SK-N-SH (cell line): Measurements from ENCODE around the gene NFASC. TPM values are rescaled to one million over a fixed set of nuclear protein-coding genes. Genes with fewer than 3 reads are reported as not detected.

Experiments
- CTCF ChIA-PET: fragments of 300-600, 350-600 bp; formaldehyde crosslinking; extraction: SDS; loops from one replicate; lab custom pipeline; 2021; lab: Yijun Ruan, JAX
- POLR2A ChIA-PET: fragments of 350-600 bp; sonication (Branson Sonifier 250); formaldehyde crosslinking; extraction: SDS; loops from one replicate; lab custom pipeline; 2020; ENCODE audit warnings: antibody characterized with exemption, inconsistent platforms; lab: Yijun Ruan, JAX
- DNase-seq: peaks from one replicate; pipeline ENCODE4 v3.0.0; 2012
- H2AFZ ChIP-seq: fragments of 200-600 bp; sonication (generic); 2 replicates; pipeline ENCODE4 v1.8.1; 2016; ENCODE audit warnings: antibody characterized with exemption, mild to moderate bottlenecking, low read depth
- H3F3A ChIP-seq: fragments of 200-600 bp; sonication (generic); replicated peaks from 2 replicates; pipeline ENCODE3; 2016; ENCODE audit warnings: antibody characterized with exemption, mild to moderate bottlenecking; ENCODE audit not compliant: insufficient read depth
- H3K27ac ChIP-seq, 2 experiments: fragments of 200-500 bp in 1 of 2; fragments of 200-600 bp in 1 of 2; sonication (Bioruptor generic) in 1 of 2; sonication (generic), shearing (Covaris generic) in 1 of 2; 2 replicates each; pipeline versions ENCODE4 v1.5.1 to v1.6.1; 2014 to 2016; ENCODE audit warnings: low read depth in 2 of 2, inconsistent platforms in 1 of 2, low read length in 1 of 2, mild to moderate bottlenecking in 1 of 2, mixed read lengths in 1 of 2
- H3K27me3 ChIP-seq: fragments of 200-600 bp; sonication (generic), shearing (Covaris generic); 2 replicates; pipeline ENCODE4 v1.6.1; 2016; ENCODE audit warnings: mixed run types; ENCODE audit not compliant: insufficient read depth
- H3K36me3 ChIP-seq, 2 experiments: fragments of 200-500 bp in 1 of 2; fragments of 200-600 bp in 1 of 2; sonication (Bioruptor generic) in 1 of 2; sonication (generic) in 1 of 2; replicated peaks in 1 of 2; 2 replicates each; pipeline versions ENCODE3 to v1.5.1; 2014 to 2016; ENCODE audit warnings: low read length in 1 of 2, mild to moderate bottlenecking in 1 of 2; ENCODE audit not compliant: insufficient read depth in 2 of 2, control insufficient read depth in 1 of 2
- H3K4me1 ChIP-seq, 2 experiments: fragments of 200-500 bp in 1 of 2; fragments of 200-600 bp in 1 of 2; sonication (Bioruptor generic) in 1 of 2; sonication (generic), shearing (Covaris generic) in 1 of 2; 2 replicates each; pipeline versions ENCODE4 v1.5.1 to v1.6.1; 2014 to 2016; ENCODE audit warnings: low read depth in 1 of 2, low read length in 1 of 2, mixed run types in 1 of 2; ENCODE audit not compliant: insufficient read depth in 2 of 2, control insufficient read depth in 1 of 2
- H3K4me2 ChIP-seq: fragments of 200-600 bp; sonication (generic), shearing (Covaris generic); 2 replicates; pipeline ENCODE4 v1.6.1; 2017; ENCODE audit warnings: mixed run types
- H3K4me3 ChIP-seq, 2 experiments: fragments of 200-500 bp in 1 of 2; fragments of 200-600 bp in 1 of 2; sonication (Bioruptor generic) in 1 of 2; sonication (generic), shearing (Covaris generic) in 1 of 2; 2 replicates each; pipeline versions ENCODE4 v1.5.1 to v1.8.1; 2014 to 2016; ENCODE audit warnings: low read depth in 2 of 2, inconsistent platforms in 1 of 2, low read length in 1 of 2, mild to moderate bottlenecking in 1 of 2, mixed read lengths in 1 of 2, moderate library complexity in 1 of 2
- H3K79me2 ChIP-seq: fragments of 200-600 bp; sonication (generic); 2 replicates; pipeline ENCODE4 v1.8.1; 2017; ENCODE audit warnings: mild to moderate bottlenecking; ENCODE audit not compliant: insufficient read depth
- H3K9ac ChIP-seq: fragments of 200-600 bp; sonication (generic); 2 replicates; pipeline ENCODE4 v1.6.1; 2017; ENCODE audit warnings: mixed run types
- H3K9me2 ChIP-seq: fragments of 200-600 bp; sonication (generic); 2 replicates; pipeline ENCODE4 v1.6.1; 2017; ENCODE audit warnings: mixed run types
- H3K9me3 ChIP-seq: fragments of 200-600 bp; sonication (generic); 2 replicates; pipeline ENCODE4 v1.6.1; 2017; ENCODE audit warnings: mixed run types, mild to moderate bottlenecking, moderate library complexity
- H4K20me1 ChIP-seq: fragments of 200-600 bp; sonication (generic); 2 replicates; pipeline ENCODE4 v1.6.1; 2017; ENCODE audit warnings: mild to moderate bottlenecking, mixed run types; ENCODE audit not compliant: insufficient read depth
- EZH2phosphoT487 ChIP-seq: fragments of 200-600 bp; sonication (generic); IDR thresholded peaks from 2 replicates; pipeline ENCODE4 v1.6.1; 2017; ENCODE audit warnings: low read depth, mixed run types, mild to moderate bottlenecking, antibody characterized with exemption, moderate library complexity, borderline replicate concordance
- FOXJ3 ChIP-seq: sonication (generic); formaldehyde crosslinking; IDR thresholded peaks from 2 replicates; pipeline ENCODE4 v1.5.1; 2020; ENCODE audit warnings: mild to moderate bottlenecking, missing genetic modification reagents
- FOXM1 ChIP-seq: IDR thresholded peaks from 2 replicates; pipeline ENCODE4 v1.4.0; 2012; ENCODE audit warnings: low read depth, mild to moderate bottlenecking
- GABPA ChIP-seq: IDR thresholded peaks from 2 replicates; pipeline ENCODE4 v1.4.0; 2012; ENCODE audit warnings: low read depth, mild to moderate bottlenecking
- GATA2 ChIP-seq: sonication (generic); formaldehyde crosslinking; IDR thresholded peaks from 2 replicates; pipeline ENCODE4 v1.5.0; 2020; ENCODE audit warnings: mild to moderate bottlenecking, missing genetic modification reagents
- JUND ChIP-seq: IDR thresholded peaks from 2 replicates; pipeline ENCODE4 v1.4.0; 2012
- MEF2A ChIP-seq: IDR thresholded peaks from 2 replicates; pipeline ENCODE4 v1.4.0; 2012; ENCODE audit warnings: low read depth, borderline replicate concordance
- MXI1 ChIP-seq: IDR thresholded peaks from 2 replicates; pipeline ENCODE4 v1.6.1; 2012; ENCODE audit warnings: mild to moderate bottlenecking, low read depth, low read length, improper control_type of control experiment
- RAD21 ChIP-seq: IDR thresholded peaks from 2 replicates; pipeline ENCODE4 v1.6.1; 2012; ENCODE audit warnings: mild to moderate bottlenecking, low read length
- SMC3 ChIP-seq: IDR thresholded peaks from 2 replicates; pipeline ENCODE4 v1.6.1; 2012; ENCODE audit warnings: low read depth, low read length, improper control_type of control experiment
- TAF1 ChIP-seq: IDR thresholded peaks from 2 replicates; pipeline ENCODE4 v1.6.1; 2012; ENCODE audit warnings: low read depth, mild to moderate bottlenecking, low read length, moderate library complexity, borderline replicate concordance
- TCF12 ChIP-seq: IDR thresholded peaks from 2 replicates; pipeline ENCODE4 v1.4.0; 2012
- YY1 ChIP-seq: IDR thresholded peaks from 2 replicates; pipeline ENCODE4 v1.4.0; 2012; ENCODE audit warnings: low read depth, mild to moderate bottlenecking
- WGBS: methylation state at CpG from one replicate; pipeline ENCODE4 v1.1.6; 2017; ENCODE audit warnings: low lambda C conversion rate; 5-methylcytosine and 5-hydroxymethylcytosine counted together
- polyA plus RNA-seq, 3 experiments: library from polyadenylated mRNA; depleted of rRNA; stranded (reverse); fragments of >200 nt; gene quantifications; 2 replicates each; pipeline ENCODE4 v1.2.3, GENCODE V29; 2012
- TF ChIP-seq, protein P1 (sequence below): IDR thresholded peaks from 2 replicates; pipeline ENCODE4 v1.4.0; 2012; ENCODE audit warnings: low read depth
- TF ChIP-seq, protein P2 (sequence below): IDR thresholded peaks from 2 replicates; pipeline ENCODE4; 2012
- TF ChIP-seq, protein P3 (sequence below): IDR thresholded peaks from 2 replicates; pipeline ENCODE4 v1.4.0; 2012; ENCODE audit warnings: low read depth, borderline replicate concordance
- TF ChIP-seq, protein P4 (sequence below): fragments of 150-350 bp; IDR thresholded peaks from 2 replicates; pipeline ENCODE4 v1.6.1; 2016; ENCODE audit warnings: mild to moderate bottlenecking, low read depth, low read length
- TF ChIP-seq, protein P5 (sequence below): fragments of 150-350 bp; IDR thresholded peaks from 2 replicates; pipeline ENCODE4 v1.6.1; 2017; ENCODE audit warnings: antibody characterized with exemption, low read length, low read depth, borderline replicate concordance

NFASC gene
- polyA plus RNA-seq, 1 of the 3 experiments (the other 2 are of a cell fraction) = 6.0 TPM

DNA sequence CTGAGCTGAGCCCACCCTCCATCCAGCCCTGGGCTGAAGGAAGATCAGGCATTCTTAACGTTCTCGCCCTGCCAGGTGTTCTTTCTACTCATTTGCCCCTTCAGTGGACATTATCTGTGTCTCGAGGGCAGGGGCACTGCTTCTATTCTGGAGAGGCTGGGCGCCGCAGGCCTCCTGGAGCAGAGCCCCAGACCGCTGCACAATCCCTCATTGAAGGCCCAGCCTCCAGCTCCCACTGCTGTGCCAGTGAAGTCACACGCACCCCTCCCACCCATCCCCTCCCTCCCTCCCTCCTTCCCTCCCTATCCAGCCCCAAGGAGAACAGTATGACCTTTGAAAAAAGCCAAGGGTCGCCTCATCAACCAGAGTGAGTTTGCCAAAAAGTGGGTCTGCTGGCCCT, 76.7 kb downstream of the NFASC start:
- Histone ChIP-seq H3F3A (no peaks in the 10 kb centered on the region), H3K4me3 (no peak overlapping the region), H3K9me2 (no peaks in the 10 kb centered on the region), H3K79me2 (no peaks in the 10 kb centered on the region), H3K9ac (no peak overlapping the region), H4K20me1 (no peaks in the 10 kb centered on the region), H3K4me1 (no peaks in the 10 kb centered on the region), H2AFZ (no peak overlapping the region), H3K9me3 (no peaks in the 10 kb centered on the region), H3K4me2 (no peak overlapping the region), H3K27me3 (no peaks in the 10 kb centered on the region), H3K27ac (no peak overlapping the region), H3K36me3 (no peaks in the 10 kb centered on the region)
- ChIA-PET POLR2A (no interaction called here), CTCF (interaction anchor here (17.7 kb wide), 1 partner anchor 137 kb away, joined by 337 read pairs; no protein-coding TSS in a partner anchor)
- no peak for DNase-seq
- TF ChIP-seq GABPA = no peak
- TF ChIP-seq, protein P1, sequence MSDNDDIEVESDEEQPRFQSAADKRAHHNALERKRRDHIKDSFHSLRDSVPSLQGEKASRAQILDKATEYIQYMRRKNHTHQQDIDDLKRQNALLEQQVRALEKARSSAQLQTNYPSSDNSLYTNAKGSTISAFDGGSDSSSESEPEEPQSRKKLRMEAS = no peak
- no peak for TF ChIP-seq MXI1
- TF ChIP-seq RAD21 = no peak
- no peak for TF ChIP-seq GATA2 (CRISPR knock-in tag)
- no peak for TF ChIP-seq EZH2phosphoT487
- TF ChIP-seq YY1 = no peak
- no peak for TF ChIP-seq SMC3
- TF ChIP-seq, protein P2, sequence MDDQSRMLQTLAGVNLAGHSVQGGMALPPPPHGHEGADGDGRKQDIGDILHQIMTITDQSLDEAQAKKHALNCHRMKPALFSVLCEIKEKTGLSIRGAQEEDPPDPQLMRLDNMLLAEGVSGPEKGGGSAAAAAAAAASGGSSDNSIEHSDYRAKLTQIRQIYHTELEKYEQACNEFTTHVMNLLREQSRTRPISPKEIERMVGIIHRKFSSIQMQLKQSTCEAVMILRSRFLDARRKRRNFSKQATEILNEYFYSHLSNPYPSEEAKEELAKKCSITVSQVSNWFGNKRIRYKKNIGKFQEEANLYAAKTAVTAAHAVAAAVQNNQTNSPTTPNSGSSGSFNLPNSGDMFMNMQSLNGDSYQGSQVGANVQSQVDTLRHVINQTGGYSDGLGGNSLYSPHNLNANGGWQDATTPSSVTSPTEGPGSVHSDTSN = no peak
- WGBS = 83% methylated on average over 8 of the region's 8 CpGs

DNA sequence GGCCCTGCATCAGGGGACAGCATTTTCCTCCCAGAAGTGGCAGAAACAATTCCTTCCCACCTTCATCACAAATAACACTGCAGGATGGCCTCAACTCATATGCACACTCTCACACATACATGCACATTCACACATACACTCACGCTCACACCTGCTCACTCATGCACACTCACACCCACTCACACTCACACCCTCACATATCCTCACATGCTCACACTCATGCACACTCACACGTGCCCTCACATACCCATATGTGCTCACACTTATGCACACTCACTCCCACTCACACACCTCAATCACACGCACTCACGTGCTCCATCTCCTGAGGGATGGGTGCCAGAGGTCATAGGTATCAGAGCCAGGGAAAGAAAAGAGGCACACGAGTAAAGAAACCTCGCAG, 77.1 kb downstream of the NFASC start:
- no peaks in the 10 kb centered on the region for H4K20me1 ChIP-seq
- DNase-seq = no peak
- H3K9ac ChIP-seq = no peak overlapping the region
- no peak overlapping the region for H2AFZ ChIP-seq
- H3K4me2 ChIP-seq = no peak overlapping the region
- no peaks in the 10 kb centered on the region for H3K9me3 ChIP-seq
- no peaks in the 10 kb centered on the region for H3K27me3 ChIP-seq
- H3K36me3 ChIP-seq = no peaks in the 10 kb centered on the region
- no peaks in the 10 kb centered on the region for H3K79me2 ChIP-seq
- H3K4me1 ChIP-seq = no peaks in the 10 kb centered on the region
- no peak overlapping the region for H3K27ac ChIP-seq
- no peak overlapping the region for H3K4me3 ChIP-seq
- 58% methylated on average over 6 of the region's 6 CpGs for WGBS
- no peaks in the 10 kb centered on the region for H3K9me2 ChIP-seq
- CTCF ChIA-PET = interaction anchor here (1.7 to 17.7 kb wide), 2 partner anchors 138 to 156 kb away, joined by 7 to 337 read pairs; no protein-coding TSS in a partner anchor
- H3F3A ChIP-seq = no peaks in the 10 kb centered on the region
- POLR2A ChIA-PET = no interaction called here
- TF ChIP-seq RAD21 = no peak
- TF ChIP-seq TAF1 = no peak
- TF ChIP-seq, protein P3, sequence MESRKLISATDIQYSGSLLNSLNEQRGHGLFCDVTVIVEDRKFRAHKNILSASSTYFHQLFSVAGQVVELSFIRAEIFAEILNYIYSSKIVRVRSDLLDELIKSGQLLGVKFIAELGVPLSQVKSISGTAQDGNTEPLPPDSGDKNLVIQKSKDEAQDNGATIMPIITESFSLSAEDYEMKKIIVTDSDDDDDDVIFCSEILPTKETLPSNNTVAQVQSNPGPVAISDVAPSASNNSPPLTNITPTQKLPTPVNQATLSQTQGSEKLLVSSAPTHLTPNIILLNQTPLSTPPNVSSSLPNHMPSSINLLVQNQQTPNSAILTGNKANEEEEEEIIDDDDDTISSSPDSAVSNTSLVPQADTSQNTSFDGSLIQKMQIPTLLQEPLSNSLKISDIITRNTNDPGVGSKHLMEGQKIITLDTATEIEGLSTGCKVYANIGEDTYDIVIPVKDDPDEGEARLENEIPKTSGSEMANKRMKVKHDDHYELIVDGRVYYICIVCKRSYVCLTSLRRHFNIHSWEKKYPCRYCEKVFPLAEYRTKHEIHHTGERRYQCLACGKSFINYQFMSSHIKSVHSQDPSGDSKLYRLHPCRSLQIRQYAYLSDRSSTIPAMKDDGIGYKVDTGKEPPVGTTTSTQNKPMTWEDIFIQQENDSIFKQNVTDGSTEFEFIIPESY = no peak
- no peak for TF ChIP-seq FOXJ3 (CRISPR knock-in tag)
- TF ChIP-seq JUND = no peak
- TF ChIP-seq GATA2 (CRISPR knock-in tag) = no peak
- TF ChIP-seq, protein P4, sequence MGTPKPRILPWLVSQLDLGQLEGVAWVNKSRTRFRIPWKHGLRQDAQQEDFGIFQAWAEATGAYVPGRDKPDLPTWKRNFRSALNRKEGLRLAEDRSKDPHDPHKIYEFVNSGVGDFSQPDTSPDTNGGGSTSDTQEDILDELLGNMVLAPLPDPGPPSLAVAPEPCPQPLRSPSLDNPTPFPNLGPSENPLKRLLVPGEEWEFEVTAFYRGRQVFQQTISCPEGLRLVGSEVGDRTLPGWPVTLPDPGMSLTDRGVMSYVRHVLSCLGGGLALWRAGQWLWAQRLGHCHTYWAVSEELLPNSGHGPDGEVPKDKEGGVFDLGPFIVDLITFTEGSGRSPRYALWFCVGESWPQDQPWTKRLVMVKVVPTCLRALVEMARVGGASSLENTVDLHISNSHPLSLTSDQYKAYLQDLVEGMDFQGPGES = no peak
- no peak for TF ChIP-seq TCF12
- TF ChIP-seq MEF2A = no peak
- TF ChIP-seq, protein P2 = no peak
- TF ChIP-seq, protein P5, sequence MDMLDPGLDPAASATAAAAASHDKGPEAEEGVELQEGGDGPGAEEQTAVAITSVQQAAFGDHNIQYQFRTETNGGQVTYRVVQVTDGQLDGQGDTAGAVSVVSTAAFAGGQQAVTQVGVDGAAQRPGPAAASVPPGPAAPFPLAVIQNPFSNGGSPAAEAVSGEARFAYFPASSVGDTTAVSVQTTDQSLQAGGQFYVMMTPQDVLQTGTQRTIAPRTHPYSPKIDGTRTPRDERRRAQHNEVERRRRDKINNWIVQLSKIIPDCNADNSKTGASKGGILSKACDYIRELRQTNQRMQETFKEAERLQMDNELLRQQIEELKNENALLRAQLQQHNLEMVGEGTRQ = no peak
- TF ChIP-seq YY1 = no peak
- TF ChIP-seq, protein P1 = no peak
- TF ChIP-seq FOXM1 = no peak
- no peak for TF ChIP-seq MXI1
